Neural progenitor cell (in vitro differentiated cells): ENCODE data around the gene SLC35F2.

Experiments
- CTCF ChIP-seq: fragments of 200-600 bp; sonication (generic); IDR thresholded peaks from 2 replicates; pipeline ENCODE4 v1.5.1; 2017; ENCODE audit warnings: antibody characterized with exemption, mild to moderate bottlenecking
- EZH2 ChIP-seq: fragments of 200-600 bp; sonication (generic); IDR thresholded peaks from 2 replicates; pipeline ENCODE4 v1.6.1; 2017; ENCODE audit warnings: antibody characterized with exemption, mild to moderate bottlenecking, moderate library complexity
- EZH2phosphoT487 ChIP-seq: fragments of 200-600 bp; sonication (generic); IDR thresholded peaks from 2 replicates; pipeline ENCODE4 v1.6.1; 2017; ENCODE audit warnings: antibody characterized with exemption

- no peak for TF ChIP-seq CTCF
- TF ChIP-seq EZH2 = no peak
- TF ChIP-seq EZH2phosphoT487 = no peak
Measured at GRCh38 chr11:107882095-107882820, 23.7 kb upstream of the SLC35F2 start.
